Epidermal melanocyte (primary cell): ENCODE data around the gene TMF1.

ENCODE experiments used
- DNase-seq: peaks from one replicate; pipeline ENCODE4 v3.0.0; 2011; ENCODE audit warnings: low spot score; ENCODE audit not compliant: insufficient read length

TMF1 gene

GRCh38 chr3:69080233-69080920, 28.2 kb upstream of the TMF1 start, which contains the start of gene UBA3:
Gene UBA3 (minus strand): TSS chr3:69080365. CDS start chr3:69080353, 12 bp downstream.
- no peak for DNase-seq

GRCh38 chr3:69079269-69080159, 27.4 kb upstream of the TMF1 start:
- no peak for DNase-seq

- no peak for DNase-seq
Measured at GRCh38 chr3:69072928-69073327, 20.8 kb upstream of the TMF1 start.

GRCh38 chr3:69066121-69066520, 14.0 kb upstream of the TMF1 start:
- DNase-seq = no peak

- no peak for DNase-seq
Measured at GRCh38 chr3:69065318-69065964, 13.3 kb upstream of the TMF1 start.

GRCh38 chr3:69063636-69064035, 11.5 kb upstream of the TMF1 start:
- DNase-seq = no peak

GRCh38 chr3:69059688-69060087, 7.6 kb upstream of the TMF1 start:
- no peak for DNase-seq

GRCh38 chr3:69058947-69059224, 6.8 kb upstream of the TMF1 start:
- no peak for DNase-seq

GRCh38 chr3:69058180-69058946, 6.2 kb upstream of the TMF1 start:
- no peak for DNase-seq

GRCh38 chr3:69052472-69052898, 352 bp upstream of the TMF1 start:
- no peak for DNase-seq

- DNase-seq = no peak
Measured at GRCh38 chr3:69048990-69049389, 3.1 kb downstream of the TMF1 start.

- DNase-seq = no peak
Measured at GRCh38 chr3:69044608-69045007, 7.5 kb downstream of the TMF1 start.

- DNase-seq = no peak
Measured at GRCh38 chr3:69033470-69033869, 18.7 kb downstream of the TMF1 start.

- DNase-seq = no peak
Measured at GRCh38 chr3:69032737-69033136, 19.4 kb downstream of the TMF1 start.

GRCh38 chr3:69032142-69032541, 20.0 kb downstream of the TMF1 start:
- no peak for DNase-seq

- DNase-seq = no peak
Measured at GRCh38 chr3:69031635-69032034, 20.5 kb downstream of the TMF1 start.

- no peak for DNase-seq
Measured at GRCh38 chr3:69020857-69021256, 31.3 kb downstream of the TMF1 start.

GRCh38 chr3:69020424-69020823, 31.7 kb downstream of the TMF1 start:
- no peak for DNase-seq

- no peak for DNase-seq
Measured at GRCh38 chr3:69016901-69017300, 35.2 kb downstream of the TMF1 start.

- DNase-seq = no peak
Measured at GRCh38 chr3:69016102-69016501, 36.0 kb downstream of the TMF1 start.

GRCh38 chr3:69014022-69014580, 38.0 kb downstream of the TMF1 start:
- no peak for DNase-seq
